SK-N-MC (cell line): Measurements from ENCODE around the gene TMSB10.

Source experiments
- DNase-seq: peaks from one replicate; pipeline ENCODE4 v3.0.0-alpha.2; 2011; ENCODE audit warnings: low read depth, low spot score
- H3K27ac ChIP-seq: fragments of 200-600 bp; sonication (generic); 2 replicates; pipeline ENCODE4 v1.5.1; 2016; ENCODE audit warnings: mixed run types
- H3K36me3 ChIP-seq: fragments of 200-600 bp; sonication (generic); 2 replicates; pipeline ENCODE4 v1.6.1; 2017; ENCODE audit warnings: antibody characterized with exemption, low read length, mixed read lengths; ENCODE audit not compliant: insufficient read depth
- H3K4me3 ChIP-seq: fragments of 200-600 bp; sonication (generic); 2 replicates; pipeline ENCODE4 v1.5.1; 2016
- H3K9ac ChIP-seq: fragments of 200-600 bp; sonication (generic); 2 replicates; pipeline ENCODE4 v1.8.0; 2017; ENCODE audit warnings: mixed run types, mixed read lengths; ENCODE audit not compliant: insufficient read length
- H3K9me3 ChIP-seq: fragments of 200-600 bp; sonication (generic); 2 replicates; pipeline ENCODE4 v1.6.1; 2017; ENCODE audit warnings: low read depth, mild to moderate bottlenecking, antibody characterized with exemption, low read length, moderate library complexity, mixed read lengths
- EZH2 ChIP-seq: fragments of 200-600 bp; sonication (generic); IDR thresholded peaks from one replicate; pipeline ENCODE4 v1.6.1; 2017; ENCODE audit warnings: antibody characterized with exemption
- FOXP2 ChIP-seq: optimal IDR thresholded peaks from 2 replicates; pipeline ENCODE3; 2011; ENCODE audit warnings: mild to moderate bottlenecking, moderate library complexity; ENCODE audit not compliant: insufficient read depth; ENCODE audit errors: extremely low read length, control extremely low read depth
- POLR2AphosphoS5 ChIP-seq: IDR thresholded peaks from 2 replicates; pipeline ENCODE4 v1.6.1; 2012; ENCODE audit warnings: mild to moderate bottlenecking, low read depth, low read length, borderline replicate concordance

TMSB10 gene

DNA sequence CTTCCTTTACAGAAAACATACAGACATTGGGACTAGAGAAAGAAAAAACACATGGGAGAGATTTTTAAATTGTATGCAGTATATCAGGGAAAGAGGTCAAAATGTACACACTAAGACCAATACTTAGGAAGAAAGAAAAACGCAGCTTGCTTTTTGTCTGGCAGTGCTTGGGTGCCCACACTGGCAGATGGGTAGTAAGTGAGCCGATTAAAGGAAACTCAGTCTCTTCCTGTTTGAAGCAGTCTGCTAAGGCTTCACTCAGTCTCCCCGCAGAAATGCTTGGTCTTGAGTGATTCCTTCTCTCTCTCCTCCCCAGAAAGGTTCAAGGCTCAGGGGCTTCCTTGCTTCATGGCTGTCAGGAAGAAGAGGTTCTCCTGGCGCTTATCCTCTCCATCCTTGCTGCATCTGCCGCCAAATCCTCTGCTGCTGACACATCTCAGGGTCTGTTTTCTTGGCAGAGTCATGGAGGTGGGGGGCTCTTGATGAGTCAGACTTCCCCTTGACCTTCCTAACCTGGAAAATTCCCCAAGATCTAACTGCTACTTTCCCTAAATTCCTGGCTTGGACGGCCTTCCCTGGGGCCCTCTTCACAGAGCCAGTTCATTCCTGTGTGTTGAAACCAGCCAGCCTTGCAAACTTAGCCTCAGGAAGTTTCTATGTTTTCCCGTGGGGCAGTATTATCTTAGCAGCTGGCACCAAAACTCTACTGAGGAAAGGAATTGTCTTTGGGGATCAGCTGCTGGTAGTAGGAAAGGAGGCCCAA is 10.5 kb upstream of the TMSB10 start:
- DNase-seq: no peak
- TF ChIP-seq EZH2 (no peak), FOXP2 (no peak), POLR2AphosphoS5 (no peak)
- Histone ChIP-seq H3K9ac (no peak overlapping the region), H3K27ac (peak overlapping the region; percentile 5; the same call in 1 of the 2 replicates), H3K4me3 (no peak overlapping the region), H3K9me3 (no peaks in the 10 kb centered on the region), H3K36me3 (no peaks in the 10 kb centered on the region)

GRCh38 chr2:84896567-84896966 is 8.9 kb upstream of the TMSB10 start:
- TF ChIP-seq FOXP2 (no peak), EZH2 (no peak), POLR2AphosphoS5 (no peak)
- DNase-seq: no peak
- H3K27ac ChIP-seq: no peak overlapping the region
- no peaks in the 10 kb centered on the region for H3K36me3 ChIP-seq
- no peak overlapping the region for H3K4me3 ChIP-seq
- no peak overlapping the region for H3K9ac ChIP-seq
- no peaks in the 10 kb centered on the region for H3K9me3 ChIP-seq

DNA sequence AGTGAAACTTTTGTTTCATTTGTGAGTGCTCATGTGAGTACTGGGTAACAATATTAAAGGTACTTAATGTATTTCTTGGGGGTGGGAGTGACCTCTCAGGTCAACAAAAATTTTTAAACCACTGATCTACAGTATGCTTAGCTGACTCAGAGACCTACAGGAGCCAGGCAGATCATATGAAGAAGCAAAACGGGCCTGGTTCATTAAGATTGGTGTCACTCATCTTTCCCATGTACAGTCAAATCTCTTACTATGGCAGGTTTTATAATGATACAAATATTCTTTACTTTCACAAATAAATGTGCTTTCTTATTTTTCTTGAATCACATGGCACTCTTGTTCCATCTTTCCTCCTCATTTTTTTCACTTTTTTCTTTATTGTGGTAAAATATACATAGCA is 7.7 kb upstream of the TMSB10 start:
- no peak for DNase-seq
- H3K27ac ChIP-seq: peak overlapping the region; percentile 80
- no peak overlapping the region for H3K9ac ChIP-seq
- H3K9me3 ChIP-seq: no peaks in the 10 kb centered on the region
- H3K4me3 ChIP-seq: no peak overlapping the region
- H3K36me3 ChIP-seq: no peaks in the 10 kb centered on the region
- TF ChIP-seq FOXP2: no peak
- TF ChIP-seq POLR2AphosphoS5: no peak
- TF ChIP-seq EZH2: no peak

GRCh38 chr2:84899304-84900204 is 5.9 kb upstream of the TMSB10 start:
- Histone ChIP-seq H3K36me3 (no peaks in the 10 kb centered on the region), H3K9me3 (no peaks in the 10 kb centered on the region), H3K4me3 (no peak overlapping the region), H3K27ac (no peak overlapping the region), H3K9ac (no peak overlapping the region)
- no peak for DNase-seq
- no peak for TF ChIP-seq EZH2
- TF ChIP-seq FOXP2: no peak
- TF ChIP-seq POLR2AphosphoS5: no peak

GRCh38 chr2:84900971-84901370 is 4.5 kb upstream of the TMSB10 start:
- TF ChIP-seq POLR2AphosphoS5 (no peak), EZH2 (no peak), FOXP2 (no peak)
- H3K27ac ChIP-seq: no peak overlapping the region
- DNase-seq: no peak

GRCh38 chr2:84901593-84902120 is 3.8 kb upstream of the TMSB10 start:
- no peak for DNase-seq
- Histone ChIP-seq H3K27ac (no peak overlapping the region), H3K4me3 (no peak overlapping the region), H3K36me3 (peaks cover 6% of the 10 kb centered on the region), H3K9me3 (no peaks in the 10 kb centered on the region), H3K9ac (no peak overlapping the region)
- no peak for TF ChIP-seq POLR2AphosphoS5

More at GRCh38 chr2:84900971-84901370, 4.5 kb upstream of the TMSB10 start:
- H3K36me3 ChIP-seq: no peaks in the 10 kb centered on the region; the same call in 1 of the 2 replicates
- H3K4me3 ChIP-seq: no peak overlapping the region
- H3K9me3 ChIP-seq: no peaks in the 10 kb centered on the region
- H3K9ac ChIP-seq: no peak overlapping the region

DNA sequence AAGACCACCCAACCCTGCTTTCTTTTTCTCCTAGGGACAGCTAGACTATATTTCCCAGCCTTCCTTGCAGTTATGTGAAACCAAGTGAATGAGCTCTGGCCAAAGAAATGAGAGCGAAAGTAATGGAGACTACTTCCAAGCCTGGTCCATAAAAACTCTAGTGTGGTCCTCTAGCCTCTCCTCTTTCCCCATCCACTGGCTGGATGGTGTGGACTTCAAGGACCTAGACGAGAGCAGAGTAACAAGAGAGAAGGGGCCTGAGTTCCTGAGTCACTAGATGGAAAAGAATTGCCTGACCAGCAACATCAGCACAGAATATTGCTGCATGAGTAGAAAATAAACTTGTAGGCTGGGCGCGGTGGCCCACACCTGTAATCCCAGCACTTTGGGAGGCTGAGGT is 2.9 kb upstream of the TMSB10 start:
- no peak for DNase-seq
- no peaks in the 10 kb centered on the region for H3K9me3 ChIP-seq
- H3K9ac ChIP-seq: no peak overlapping the region
- no peak overlapping the region for H3K4me3 ChIP-seq
- no peak overlapping the region for H3K27ac ChIP-seq
- H3K36me3 ChIP-seq: peaks cover 14% of the 10 kb centered on the region
- no peak for TF ChIP-seq POLR2AphosphoS5
- TF ChIP-seq FOXP2: no peak
- TF ChIP-seq EZH2: no peak

- DNase-seq: no peak
- Histone ChIP-seq H3K9me3 (no peaks in the 10 kb centered on the region), H3K4me3 (peak overlapping the region; percentile 98), H3K9ac (no peak overlapping the region), H3K27ac (no peak overlapping the region), H3K36me3 (peaks cover 16% of the 10 kb centered on the region)
- TF ChIP-seq FOXP2 (no peak), POLR2AphosphoS5 (no peak), EZH2 (no peak)
These were observed 1.3 kb upstream of the TMSB10 start for GRCh38 chr2:84904151-84904550.
